K562 (cell line): ENCODE measurements around the gene SLC1A7. TPM values are rescaled to one million over a fixed set of nuclear protein-coding genes. Genes with fewer than 3 reads are reported as not detected.

ENCODE experiments used
- ATAC-seq: fragments of 200-7000 bp; cut with Tn5 transposase; 3 replicates; pipeline ENCODE4 v1.9.1; 2020; ENCODE audit warnings: moderate library complexity
- BruUV-seq: library from RNA; stranded (reverse); fragments of 400-500 nt; replicated peaks from 2 replicates; lab custom pipeline; 2021; lab: Mats Ljungman, UMichigan
- CTCF ChIA-PET: fragments of 300-600 bp; formaldehyde crosslinking; extraction: SDS; loops from one replicate; lab custom pipeline; 2021; ENCODE audit warnings: low intra/inter-chr PET ratio; lab: Yijun Ruan, JAX
- POLR2A ChIA-PET: fragments of 300-600, 350-650 bp; sonication (Branson Sonifier 250); formaldehyde crosslinking; extraction: SDS; loops from one replicate; lab custom pipeline; 2021; ENCODE audit warnings: antibody characterized with exemption, inconsistent platforms; lab: Yijun Ruan, JAX
- DNase-seq, 4 experiments: peaks; one replicate each; pipeline versions ENCODE4 v3.0.0 to v3.0.0-alpha.2; 2011 to 2018; ENCODE audit warnings: low spot score in 3 of 4, mixed read lengths in 3 of 4; ENCODE audit errors: extremely low read depth in 1 of 4
- FAIRE-seq: peaks from 2 replicates; lab custom pipeline; 2011; peaks lifted over from hg19 to GRCh38; lab: Jason Lieb, UNC
- H2AFZ ChIP-seq: 2 replicates; pipeline ENCODE4 v1.6.0; 2011; ENCODE audit warnings: low read depth, low read length, control low read depth, inconsistent platforms
- H3K27ac ChIP-seq: fragments of 200-600 bp; 3 replicates; pipeline ENCODE4 v1.8.0; 2011; ENCODE audit warnings: low read depth, mild to moderate bottlenecking, control low read depth, inconsistent platforms, low read length, moderate library complexity, mixed read lengths; ENCODE audit errors: extremely low read depth
- H3K27me3 ChIP-seq, 2 experiments: fragments of 300-600 bp in 1 of 2; 2 replicates in 1 of 2; 3 replicates in 1 of 2; pipeline versions ENCODE4 v1.6.0 to v1.8.0; 2011; ENCODE audit warnings: inconsistent platforms in 2 of 2, low read length in 2 of 2, mild to moderate bottlenecking in 1 of 2, mixed read lengths in 1 of 2, moderate library complexity in 1 of 2; ENCODE audit not compliant: control insufficient read depth in 2 of 2, insufficient read depth in 2 of 2
- H3K36me3 ChIP-seq: fragments of 300-600 bp; 3 replicates; pipeline ENCODE4 v1.8.0; 2011; ENCODE audit warnings: mild to moderate bottlenecking, low read length, inconsistent platforms; ENCODE audit not compliant: control insufficient read depth, insufficient read depth
- H3K4me1 ChIP-seq, 2 experiments: fragments of 200-600 bp in 1 of 2; replicated peaks in 1 of 2; 2 replicates in 1 of 2; 3 replicates in 1 of 2; pipeline versions ENCODE4 v1.5.1 to v1.8.0; 2011; ENCODE audit warnings: inconsistent platforms in 2 of 2, low read length in 2 of 2, mild to moderate bottlenecking in 1 of 2, mixed read lengths in 1 of 2, moderate library complexity in 1 of 2; ENCODE audit not compliant: control insufficient read depth in 2 of 2, insufficient read depth in 2 of 2
- H3K4me2 ChIP-seq: 2 replicates; pipeline ENCODE4 v1.6.1; 2011; ENCODE audit warnings: low read length, control low read depth, inconsistent platforms, mixed read lengths; ENCODE audit not compliant: insufficient read depth
- H3K4me3 ChIP-seq: fragments of 200-600 bp; sonication (generic), shearing (Covaris generic); 2 replicates; pipeline ENCODE4 v1.5.1; 2016; ENCODE audit warnings: control low read depth, inconsistent platforms
- H3K79me2 ChIP-seq: fragments of 200-600 bp; 3 replicates; pipeline ENCODE4 v1.8.0; 2011; ENCODE audit warnings: low read length, inconsistent platforms; ENCODE audit not compliant: control insufficient read depth, insufficient read depth
- H3K9ac ChIP-seq, 2 experiments: 2 replicates each; pipeline versions ENCODE4 v1.6.0 to v1.6.1; 2011; ENCODE audit warnings: low read depth in 2 of 2, low read length in 2 of 2, control low read depth in 1 of 2, inconsistent platforms in 1 of 2, mild to moderate bottlenecking in 1 of 2, mixed read lengths in 1 of 2; ENCODE audit not compliant: insufficient read depth in 1 of 2
- H3K9me1 ChIP-seq: one replicate; pipeline ENCODE4 v1.6.0; 2011; ENCODE audit warnings: inconsistent platforms, mild to moderate bottlenecking, low read length, moderate library complexity; ENCODE audit not compliant: control insufficient read depth, insufficient read depth
- H3K9me3 ChIP-seq: replicated peaks from 2 replicates; pipeline ENCODE4 v1.5.1; 2011; ENCODE audit warnings: low read depth, low read length, inconsistent platforms; ENCODE audit not compliant: control insufficient read depth, insufficient read depth
- H4K20me1 ChIP-seq: replicated peaks from 2 replicates; pipeline ENCODE4 v1.6.1; 2011; ENCODE audit warnings: low read length, inconsistent platforms, mixed read lengths; ENCODE audit not compliant: control insufficient read depth, insufficient read depth
- ARNT ChIP-seq, 2 experiments: fragments of 450-650 bp; IDR thresholded peaks; 2 replicates each; pipeline ENCODE4 v1.6.1; 2016; ENCODE audit warnings: mild to moderate bottlenecking in 1 of 2
- HDAC1 ChIP-seq, 2 experiments: fragments of 450-650 bp; IDR thresholded peaks; 2 replicates each; pipeline ENCODE4 v1.6.1; 2016 to 2017; ENCODE audit warnings: inconsistent platforms in 1 of 2, mild to moderate bottlenecking in 1 of 2, moderate library complexity in 1 of 2
- KLF13 ChIP-seq: fragments of 450-650 bp; IDR thresholded peaks from 2 replicates; pipeline ENCODE4 v1.6.1; 2016; ENCODE audit warnings: missing genetic modification characterization, low read depth, mild to moderate bottlenecking, missing compliant biosample characterization, moderate library complexity, borderline replicate concordance
- MCM2 ChIP-seq: fragments of 450-650 bp; IDR thresholded peaks from 2 replicates; pipeline ENCODE4 v1.6.1; 2017; ENCODE audit warnings: low read depth, mild to moderate bottlenecking
- NR4A1 ChIP-seq, 2 experiments: fragments of 250-450 bp in 1 of 2; fragments of 450-650 bp in 1 of 2; sonication (Bioruptor Pico) in 1 of 2; IDR thresholded peaks; 2 replicates each; pipeline versions ENCODE4 v1.4.0 to v1.6.1; 2016 to 2020; ENCODE audit warnings: mild to moderate bottlenecking in 2 of 2, missing compliant biosample characterization in 1 of 2, missing genetic modification characterization in 1 of 2, moderate library complexity in 1 of 2
- PRDM10 ChIP-seq: fragments of 450-650 bp; IDR thresholded peaks from 2 replicates; pipeline ENCODE4 v1.6.1; 2018; ENCODE audit not compliant: partially characterized antibody
- TEAD4 ChIP-seq, 2 experiments: sonication (generic) in 1 of 2; formaldehyde crosslinking in 1 of 2; IDR thresholded peaks; 2 replicates each; pipeline versions ENCODE4 v1.6.1 to v1.8.0; 2012 to 2022; ENCODE audit warnings: borderline replicate concordance in 1 of 2, inconsistent platforms in 1 of 2, low read length in 1 of 2, mild to moderate bottlenecking in 1 of 2, missing genetic modification reagents in 1 of 2
- YY1 ChIP-seq, 3 experiments: IDR thresholded peaks; 2 replicates each; pipeline ENCODE4 v1.6.1; 2011; ENCODE audit warnings: low read length in 2 of 3, mild to moderate bottlenecking in 2 of 3, moderate library complexity in 2 of 3, borderline replicate concordance in 1 of 3, control low read depth in 1 of 3, low read depth in 1 of 3; ENCODE audit not compliant: insufficient read depth in 3 of 3, insufficient replicate concordance in 2 of 3, control insufficient read depth in 1 of 3, insufficient read length in 1 of 3; ENCODE audit errors: extremely low read depth in 1 of 3
- ZBTB11 ChIP-seq, 3 experiments: fragments of 200-800 bp in 1 of 3; fragments of 250-450 bp in 1 of 3; fragments of 450-650 bp in 1 of 3; sonication (Bioruptor Pico) in 1 of 3; sonication (Bioruptor generic) in 1 of 3; formaldehyde crosslinking in 1 of 3; IDR thresholded peaks; 2 replicates each; pipeline versions ENCODE4 v1.6.1 to v1.8.0; 2016 to 2022; ENCODE audit warnings: mild to moderate bottlenecking in 2 of 3, missing genetic modification characterization in 2 of 3, missing compliant biosample characterization in 1 of 3, moderate library complexity in 1 of 3
- ZNF316 ChIP-seq: fragments of 450-650 bp; IDR thresholded peaks from 2 replicates; pipeline ENCODE4 v1.6.1; 2016
- ZNF780A ChIP-seq: fragments of 250-450 bp; sonication (Bioruptor Pico); IDR thresholded peaks from 2 replicates; pipeline ENCODE4 v1.5.0; 2021; ENCODE audit warnings: mild to moderate bottlenecking
- WGBS: fragments of 100-300 bp; shearing (Covaris generic); methylation state at CpG from one replicate; pipeline ENCODE4 v1.1.6; 2016; ENCODE audit warnings: low coverage, mixed read lengths; ENCODE audit not compliant: insufficient coverage; ENCODE audit errors: missing lambda C conversion rate; 5-methylcytosine and 5-hydroxymethylcytosine counted together
- in situ Hi-C: fragments of 300-500 bp; cut with MboI; formaldehyde crosslinking; loops from 4 replicates; pipeline ENCODE4 v1.15.0; 2018; ENCODE audit warnings: inconsistent platforms, mixed read lengths
- intact Hi-C: fragments of 100-400 bp; cut with micrococcal nuclease; formaldehyde crosslinking; loops from 2 replicates; pipeline ENCODE4 v1.14.2; 2022
- polyA plus RNA-seq, 8 experiments: library from polyadenylated mRNA; depleted of rRNA in 4 of 8; stranded (reverse) in 5 of 8; unstranded in 3 of 8; fragments of >200 nt; fragmentation: Nextera tagmentation in 2 of 8; fragmentation: Illumina TruSeq in 1 of 8; extraction: Ambion mirVana in 2 of 8; extraction: Trizol in 1 of 8; gene quantifications; 2 replicates each; pipeline versions ENCODE4 v1.2.1 to v1.2.3, GENCODE V29; 2011 to 2014; ENCODE audit warnings: inconsistent platforms in 1 of 8, missing spikeins in 1 of 8
- total RNA-seq, 7 experiments: library from RNA; depleted of rRNA in 6 of 7; stranded (reverse); fragments of >200 nt in 6 of 7; fragmentation: Illumina TruSeq in 2 of 7; extraction: Trizol in 2 of 7; gene quantifications; 2 replicates each; pipeline versions ENCODE4 v1.2.1 to v1.2.3, GENCODE V29; 2011 to 2021; ENCODE audit warnings: low replicate concordance in 1 of 7

The SLC1A7 gene
- total and polyA plus RNA-seq, 9 of the 15 experiments (the other 6 are each of a cell fraction or from before 2014, with no cell fraction given) = 0.07 TPM; not detected in 8

DNA sequence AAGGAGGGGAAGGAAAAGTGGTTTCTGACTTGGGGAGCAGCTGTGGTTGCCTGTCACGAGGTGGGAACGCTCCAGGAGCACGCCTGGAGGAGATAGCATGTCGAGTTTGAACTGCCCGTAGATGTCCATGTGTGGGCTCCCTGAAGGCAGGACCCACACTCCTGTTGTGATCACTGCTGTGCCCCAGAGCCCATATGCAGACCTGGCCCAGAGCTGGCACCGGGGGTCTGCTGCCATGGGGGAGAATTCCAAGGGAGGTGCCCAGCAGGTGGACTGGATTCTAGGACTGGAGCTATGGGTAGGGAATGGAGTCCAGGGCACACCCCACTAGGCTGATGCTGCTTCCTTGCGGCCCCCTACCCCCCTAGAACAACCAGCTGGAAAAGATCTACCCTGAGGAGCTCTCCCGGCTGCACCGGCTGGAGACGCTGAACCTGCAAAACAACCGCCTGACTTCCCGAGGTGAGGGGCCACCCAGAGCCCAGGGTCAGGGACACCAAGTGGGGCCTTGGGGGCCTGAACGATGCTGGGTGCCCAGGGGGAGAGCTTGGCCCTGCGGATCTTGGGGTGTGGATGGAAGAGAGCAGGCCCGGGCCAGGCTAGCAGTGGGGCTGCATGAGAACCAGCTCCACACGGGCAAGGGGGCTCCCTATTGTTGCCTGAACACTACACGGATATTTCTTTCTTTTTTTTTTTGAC lies 71.1 kb downstream of the SLC1A7 start:
- Histone ChIP-seq H3K36me3 (no peaks in the 10 kb centered on the region), H3K4me1 (peaks cover 0 to 28% of the 10 kb centered on the region in 2 experiments; a peak in 2 of 5 replicates), H2AFZ (no peak overlapping the region), H3K9ac (no peak overlapping the region), H3K9me3 (no peaks in the 10 kb centered on the region), H3K9me1 (no peaks in the 10 kb centered on the region), H3K79me2 (no peaks in the 10 kb centered on the region), H4K20me1 (no peaks in the 10 kb centered on the region), H3K4me3 (no peak overlapping the region), H3K27me3 (peaks cover 14 to 32% of the 10 kb centered on the region in 2 experiments; a peak in 4 of 5 replicates), H3K27ac (no peak overlapping the region), H3K4me2 (no peak overlapping the region)
- WGBS = 27% methylated on average over 17 of the region's 17 CpGs
- CTCF ChIA-PET = no interaction called here
- no TSS peak for BruUV-seq
- ATAC-seq (no peak), DNase-seq (no peak), FAIRE-seq (no peak)
- POLR2A ChIA-PET = interaction anchor here (0.5 to 1.3 kb wide), 6 partner anchors 9 to 262 kb away, joined by 3 to 5 read pairs (median 3); no protein-coding TSS in a partner anchor
- intact Hi-C loops = no loop called here
- in situ Hi-C loops = no loop called here
- no peak for TF ChIP-seq KLF13
- TF ChIP-seq NR4A1 (CRISPR knock-in tag; IDR thresholded peaks at IDR 0.05) = no peak
- no peak for TF ChIP-seq NR4A1 (tag; IDR thresholded peaks at IDR 0.05)
- TF ChIP-seq YY1 (IDR thresholded peaks at IDR 0.05; ENCODE audit: borderline replicate concordance in 1 of 3, control insufficient read depth in 1 of 3, extremely low read depth in 1 of 3, insufficient read depth in 3 of 3, insufficient read length in 1 of 3, insufficient replicate concordance in 2 of 3, low read depth in 1 of 3, low read length in 2 of 3) = no peak
- TF ChIP-seq PRDM10 = no peak
- TF ChIP-seq TEAD4 (IDR thresholded peaks at IDR 0.05; ENCODE audit: low read length) = no peak
- no peak for TF ChIP-seq TEAD4 (CRISPR knock-in tag; IDR thresholded peaks at IDR 0.05; ENCODE audit: borderline replicate concordance)
- TF ChIP-seq ZNF780A = no peak
- no peak for TF ChIP-seq ARNT (IDR thresholded peaks at IDR 0.05)
- no peak for TF ChIP-seq HDAC1 (IDR thresholded peaks at IDR 0.05)
- TF ChIP-seq MCM2 = no peak
- no peak for TF ChIP-seq ZNF316
- TF ChIP-seq ZBTB11 (CRISPR knock-in tag; IDR thresholded peaks at IDR 0.05) = no peak
